ENCODE measurements around the gene GYS2. TPM values are rescaled to one million over a fixed set of nuclear protein-coding genes. Genes with fewer than 3 reads are reported as not detected.

The GYS2 gene
- total RNA-seq (not detected), polyA plus RNA-seq (under 1 TPM; 0.03 to 0.10 TPM)
- long read RNA-seq, donor 1, result 0 reads
- long read RNA-seq, donor 2, result 0 reads
- long read RNA-seq, donor 3, result 0 reads
- long read RNA-seq, donor 4, result 0 reads
- long read RNA-seq, donor 5, result 0 reads

DNA sequence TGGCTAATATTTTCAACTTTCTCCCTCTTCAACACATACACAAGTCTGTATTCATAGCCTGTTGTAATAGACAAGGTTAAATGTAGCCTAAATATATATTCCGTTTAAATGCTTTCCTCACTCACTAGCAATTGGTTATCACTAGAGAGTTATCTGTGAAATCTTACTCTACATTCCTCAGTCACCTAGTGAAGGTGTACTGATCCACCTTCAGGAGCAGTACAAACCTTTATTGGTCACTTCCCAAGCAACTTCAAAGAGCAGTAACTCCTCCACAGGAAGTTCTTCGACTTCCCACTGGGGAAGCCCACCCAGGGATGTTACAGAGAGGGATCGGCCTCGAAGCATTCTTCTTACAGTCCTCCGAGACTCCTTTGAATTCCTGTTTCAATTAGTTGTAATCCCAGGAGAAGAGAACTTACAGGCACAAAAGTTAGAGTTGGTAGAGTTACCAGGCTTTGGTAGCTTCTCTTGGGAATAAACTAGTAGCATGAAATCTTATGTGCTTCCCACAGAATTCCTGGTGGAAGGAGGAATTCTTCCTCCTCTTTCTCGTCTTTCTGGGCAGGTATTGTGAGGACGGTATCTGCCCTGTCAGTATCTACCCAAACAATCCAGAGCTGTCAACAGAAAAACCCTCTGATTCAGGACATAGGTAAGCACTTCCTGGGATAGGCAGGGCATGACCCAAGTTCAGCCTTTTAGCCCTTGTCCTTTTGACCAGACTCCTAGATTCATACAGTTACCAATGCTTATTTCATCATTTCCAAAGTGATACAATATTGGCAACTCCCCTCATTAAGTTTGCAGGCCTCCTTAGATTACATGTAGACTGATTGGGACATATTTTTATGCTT, at the start of gene GYS2:
GYS2 (minus strand) TSS at position 603 of the 857 bp plus-strand sequence; CDS start at position 348, 255 bp downstream.
- H3K4me1 ChIP-seq (ENCODE audit: control insufficient read depth in 5 of 5, insufficient read depth in 5 of 5, low read length in 5 of 5), result peaks cover 0 to 4% (median 0%) of the 10 kb centered on the region in 5 donors
- H3K4me3 ChIP-seq, result no peak within 1 kb of the TSS
- peaks cover 0 to 4% (median 2%) of the 10 kb centered on the region in 3 donors for H3K27me3 ChIP-seq (ENCODE audit: control insufficient read depth in 3 of 3, insufficient read depth in 3 of 3, low read length in 2 of 3)
- ATAC-seq (ENCODE audit: insufficient read depth, low FRiP score), result no peak
- TF ChIP-seq, protein P1, sequence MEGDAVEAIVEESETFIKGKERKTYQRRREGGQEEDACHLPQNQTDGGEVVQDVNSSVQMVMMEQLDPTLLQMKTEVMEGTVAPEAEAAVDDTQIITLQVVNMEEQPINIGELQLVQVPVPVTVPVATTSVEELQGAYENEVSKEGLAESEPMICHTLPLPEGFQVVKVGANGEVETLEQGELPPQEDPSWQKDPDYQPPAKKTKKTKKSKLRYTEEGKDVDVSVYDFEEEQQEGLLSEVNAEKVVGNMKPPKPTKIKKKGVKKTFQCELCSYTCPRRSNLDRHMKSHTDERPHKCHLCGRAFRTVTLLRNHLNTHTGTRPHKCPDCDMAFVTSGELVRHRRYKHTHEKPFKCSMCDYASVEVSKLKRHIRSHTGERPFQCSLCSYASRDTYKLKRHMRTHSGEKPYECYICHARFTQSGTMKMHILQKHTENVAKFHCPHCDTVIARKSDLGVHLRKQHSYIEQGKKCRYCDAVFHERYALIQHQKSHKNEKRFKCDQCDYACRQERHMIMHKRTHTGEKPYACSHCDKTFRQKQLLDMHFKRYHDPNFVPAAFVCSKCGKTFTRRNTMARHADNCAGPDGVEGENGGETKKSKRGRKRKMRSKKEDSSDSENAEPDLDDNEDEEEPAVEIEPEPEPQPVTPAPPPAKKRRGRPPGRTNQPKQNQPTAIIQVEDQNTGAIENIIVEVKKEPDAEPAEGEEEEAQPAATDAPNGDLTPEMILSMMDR (IDR thresholded peaks at IDR 0.05; ENCODE audit: control extremely low read depth, extremely low read depth), result no peak
- H3K9me3 ChIP-seq (ENCODE audit: control insufficient read depth in 4 of 4, insufficient read depth in 3 of 4, low read length in 3 of 4), result no peaks in the 10 kb centered on the region
- no peak within 1 kb of the TSS for H3K27ac ChIP-seq (ENCODE audit: low read depth in 1 of 2, low read length in 1 of 2)
- H3K9ac ChIP-seq (ENCODE audit: insufficient read depth in 1 of 2, low read length in 2 of 2), result no peak within 1 kb of the TSS
- DNase-seq, result no peak
- no peaks in the 10 kb centered on the region for H3K36me3 ChIP-seq (ENCODE audit: control insufficient read depth in 4 of 4, insufficient read depth in 4 of 4, low read length in 4 of 4)
- WGBS, 2 donors, result 71 to 84% methylated on average over 7 of the region's 7 CpGs

DNA sequence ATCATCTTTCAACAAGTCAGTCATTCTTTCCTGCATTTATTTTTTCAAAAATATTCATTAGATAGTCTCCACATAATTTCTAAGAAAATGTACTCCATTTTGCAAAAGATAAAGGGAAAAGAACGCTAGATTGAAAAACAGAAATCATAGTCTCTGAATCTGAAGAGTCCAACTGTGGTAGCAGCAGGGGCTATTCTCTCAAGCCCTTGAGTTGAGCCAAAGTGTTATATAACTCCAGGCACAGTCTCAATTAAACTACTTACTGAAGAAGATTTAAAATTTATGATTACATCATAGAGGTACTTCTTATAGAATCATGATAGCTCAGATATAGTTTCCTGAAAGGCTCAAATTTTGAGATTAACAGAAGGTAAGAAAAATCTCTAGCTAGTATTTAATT, 47.2 kb upstream of the GYS2 start:
- ATAC-seq (ENCODE audit: insufficient read depth, low FRiP score), result no peak
- TF ChIP-seq, protein P1 (IDR thresholded peaks at IDR 0.05; ENCODE audit: control extremely low read depth, extremely low read depth), result no peak
- Histone ChIP-seq H3K27me3 (ENCODE audit: control insufficient read depth in 3 of 3, insufficient read depth in 3 of 3, low read length in 2 of 3) (no peaks in the 10 kb centered on the region), H3K4me1 (ENCODE audit: control insufficient read depth in 5 of 5, insufficient read depth in 5 of 5, low read length in 5 of 5) (peaks cover 0 to 32% (median 10%) of the 10 kb centered on the region in 5 donors), H3K36me3 (ENCODE audit: control insufficient read depth in 4 of 4, insufficient read depth in 4 of 4, low read length in 4 of 4) (peaks cover 12 to 44% (median 28%) of the 10 kb centered on the region in 4 donors), H3K9me3 (ENCODE audit: control insufficient read depth in 4 of 4, insufficient read depth in 3 of 4, low read length in 3 of 4) (no peaks in the 10 kb centered on the region), H3K9ac (ENCODE audit: insufficient read depth in 1 of 2, low read length in 2 of 2) (no peak overlapping the region), H3K27ac (ENCODE audit: low read depth in 1 of 2, low read length in 1 of 2) (no peak overlapping the region), H3K4me3 (no peak overlapping the region)
- DNase-seq, result no peak
- 96 to 97% methylated on average over 1 of the region's 1 CpG for WGBS, 2 donors

DNA sequence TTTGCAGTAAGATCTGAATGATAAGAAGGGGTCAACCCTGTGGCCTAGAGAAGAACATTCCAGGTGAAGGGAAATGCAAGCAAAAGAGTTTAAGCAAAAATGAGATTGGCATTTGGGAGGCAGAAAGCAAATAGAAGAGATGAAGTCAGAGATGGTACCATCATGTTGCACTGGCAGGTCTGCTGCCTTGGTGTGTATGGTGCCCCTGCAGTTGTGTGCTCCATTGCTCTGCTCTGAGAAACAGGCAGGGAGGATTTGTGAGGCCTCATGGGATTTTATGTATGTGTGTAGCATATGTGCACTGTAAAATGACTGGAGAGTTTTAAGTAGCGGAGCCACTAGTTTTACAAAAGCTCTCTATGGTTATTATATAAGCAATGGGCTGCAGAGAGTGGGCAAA, 46.4 kb upstream of the GYS2 start:
- H3K9ac ChIP-seq (ENCODE audit: insufficient read depth in 1 of 2, low read length in 2 of 2), result no peak overlapping the region
- TF ChIP-seq, protein P1 (IDR thresholded peaks at IDR 0.05; ENCODE audit: control extremely low read depth, extremely low read depth), result no peak
- ATAC-seq (ENCODE audit: insufficient read depth, low FRiP score), result no peak
- no peaks in the 10 kb centered on the region for H3K9me3 ChIP-seq (ENCODE audit: control insufficient read depth in 4 of 4, insufficient read depth in 3 of 4, low read length in 3 of 4)
- H3K4me1 ChIP-seq (ENCODE audit: control insufficient read depth in 5 of 5, insufficient read depth in 5 of 5, low read length in 5 of 5), result peaks cover 0 to 30% (median 10%) of the 10 kb centered on the region in 5 donors
- no peak overlapping the region for H3K27ac ChIP-seq (ENCODE audit: low read depth in 1 of 2, low read length in 1 of 2)
- H3K27me3 ChIP-seq (ENCODE audit: control insufficient read depth in 3 of 3, insufficient read depth in 3 of 3, low read length in 2 of 3), result no peaks in the 10 kb centered on the region
- H3K4me3 ChIP-seq, result no peak overlapping the region
- no peak for DNase-seq
- H3K36me3 ChIP-seq (ENCODE audit: control insufficient read depth in 4 of 4, insufficient read depth in 4 of 4, low read length in 4 of 4), result peaks cover 12 to 50% (median 32%) of the 10 kb centered on the region in 4 donors
- 99 to 100% methylated on average over 1 of the region's 1 CpG for WGBS, 2 donors
